Urinary bladder (tissue), 4 donors: Measurements from ENCODE around the gene PKP1. TPM values are rescaled to one million over a fixed set of nuclear protein-coding genes. Genes with fewer than 3 reads are reported as not detected.

Source experiments
- DNase-seq: peaks from one replicate; pipeline ENCODE4 v3.0.0-alpha.2; 2015; ENCODE audit errors: extremely low spot score
- H3K27ac ChIP-seq: one replicate; pipeline ENCODE4 v1.5.1; 2013; ENCODE audit warnings: low read depth, mild to moderate bottlenecking, moderate library complexity
- H3K36me3 ChIP-seq: one replicate; pipeline ENCODE4 v1.6.1; 2013; ENCODE audit warnings: mild to moderate bottlenecking, moderate library complexity; ENCODE audit not compliant: insufficient read depth
- H3K4me1 ChIP-seq: one replicate; pipeline ENCODE4 v1.6.1; 2013; ENCODE audit warnings: mild to moderate bottlenecking, moderate library complexity; ENCODE audit not compliant: insufficient read depth
- H3K4me3 ChIP-seq: one replicate; pipeline ENCODE4 v1.5.1; 2013; ENCODE audit warnings: low read depth, low read length
- WGBS: extraction: QIAGEN DNeasy Blood & Tissue Kit; methylation state at CpG from one replicate; pipeline ENCODE4 v1.1.7; 2013; 5-methylcytosine and 5-hydroxymethylcytosine counted together
- polyA plus RNA-seq: library from polyadenylated mRNA; stranded (reverse); fragments of 200-250 nt; gene quantifications from one replicate; pipeline ENCODE4 v1.2.3, GENCODE V29; 2013
- total RNA-seq: library from RNA; depleted of rRNA; stranded (reverse); fragments of >200 nt; gene quantifications from one replicate; pipeline ENCODE4 v1.2.3, GENCODE V29; 2014
- donor health status: healthy with polysubstance abuse.
- donor health status: healthy.

Gene PKP1
- total and polyA plus RNA-seq, 2 donors = 2.5 to 4.0 TPM

DNA sequence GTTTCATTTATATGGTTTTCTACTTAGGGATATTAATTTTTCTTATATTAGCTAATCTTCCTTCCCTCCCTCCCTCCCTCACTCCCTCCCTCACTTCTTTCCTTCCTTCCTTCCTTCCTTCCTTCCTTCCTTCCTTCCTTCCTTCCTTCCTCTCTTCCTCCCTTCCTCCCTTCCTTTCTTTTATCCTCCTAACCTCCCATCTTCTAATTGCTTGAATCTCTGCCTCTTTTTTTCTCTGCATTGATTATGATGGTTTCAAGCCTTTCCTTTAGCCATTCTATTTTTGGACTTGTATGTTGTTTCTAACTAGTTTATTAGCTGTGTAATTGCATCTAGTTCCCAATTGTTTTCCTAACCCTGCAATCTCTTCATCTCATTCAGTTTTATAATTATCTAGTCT lies 17.0 kb upstream of the PKP1 start:
- H3K27ac ChIP-seq = no peak overlapping the region
- no peak for DNase-seq
- H3K36me3 ChIP-seq = no peaks in the 10 kb centered on the region
- H3K4me3 ChIP-seq = no peak overlapping the region
- H3K4me1 ChIP-seq = no peaks in the 10 kb centered on the region

DNA sequence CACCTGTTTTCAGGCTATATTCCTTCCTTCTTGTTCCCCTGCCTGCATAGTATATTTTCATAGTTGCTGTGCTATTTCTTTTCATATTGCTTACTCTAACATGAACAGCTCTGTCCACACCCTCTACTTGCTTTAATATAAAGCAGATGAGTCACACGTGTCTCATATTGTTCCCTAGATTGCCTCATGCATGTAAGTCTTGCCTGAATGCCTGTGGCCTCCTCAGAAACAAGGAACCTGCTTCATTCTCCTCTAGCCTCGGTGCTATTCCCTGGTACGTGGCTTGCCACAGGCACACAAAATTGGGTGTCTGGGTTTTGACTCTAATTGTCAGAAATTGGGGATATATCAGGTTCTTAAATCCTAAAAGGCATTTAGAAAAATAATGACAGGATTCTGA lies 16.5 kb upstream of the PKP1 start:
- Histone ChIP-seq H3K27ac (no peak overlapping the region), H3K36me3 (no peaks in the 10 kb centered on the region), H3K4me1 (no peaks in the 10 kb centered on the region), H3K4me3 (no peak overlapping the region)
- no peak for DNase-seq
- WGBS = 48% methylated on average over 3 of the region's 3 CpGs

DNA sequence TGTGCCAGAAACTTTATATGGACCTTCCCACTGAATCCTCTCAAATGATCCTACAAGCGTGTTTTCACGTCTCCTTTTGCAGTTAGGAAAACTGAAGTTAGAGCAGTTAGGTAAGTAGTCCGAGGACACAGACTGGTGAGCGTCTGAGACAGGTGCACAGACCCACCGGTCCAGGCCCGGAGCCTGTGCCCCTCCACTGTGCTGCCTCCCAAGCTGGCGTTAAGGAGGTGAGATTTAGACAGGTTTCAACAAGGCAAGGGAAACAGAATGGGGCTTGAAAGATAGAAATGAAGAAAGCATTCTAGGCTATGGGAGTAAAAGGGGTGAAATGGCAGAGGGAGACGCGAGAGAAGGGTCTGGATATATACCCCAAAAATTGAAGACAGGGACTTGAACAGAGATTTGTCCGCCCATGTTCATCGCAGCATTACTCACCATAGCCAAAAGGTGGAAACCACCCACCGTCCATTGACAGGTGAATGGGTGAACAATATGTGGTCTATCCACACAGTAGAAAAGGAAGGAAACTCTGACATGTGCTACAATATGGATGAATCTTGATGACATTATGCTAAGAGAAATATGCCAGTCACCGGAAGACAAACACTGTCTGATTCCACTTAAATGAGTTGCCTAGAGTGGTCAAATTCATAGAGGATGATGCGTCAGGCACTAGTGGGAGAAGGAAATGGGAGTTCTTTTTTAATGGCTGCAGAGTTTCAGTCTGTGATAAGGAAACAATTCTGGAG lies 15.7 kb upstream of the PKP1 start:
- H3K4me1 ChIP-seq = no peaks in the 10 kb centered on the region
- DNase-seq = no peak
- no peaks in the 10 kb centered on the region for H3K36me3 ChIP-seq
- H3K27ac ChIP-seq = no peak overlapping the region
- WGBS = 90% methylated on average over 14 of the region's 14 CpGs
- no peak overlapping the region for H3K4me3 ChIP-seq

DNA sequence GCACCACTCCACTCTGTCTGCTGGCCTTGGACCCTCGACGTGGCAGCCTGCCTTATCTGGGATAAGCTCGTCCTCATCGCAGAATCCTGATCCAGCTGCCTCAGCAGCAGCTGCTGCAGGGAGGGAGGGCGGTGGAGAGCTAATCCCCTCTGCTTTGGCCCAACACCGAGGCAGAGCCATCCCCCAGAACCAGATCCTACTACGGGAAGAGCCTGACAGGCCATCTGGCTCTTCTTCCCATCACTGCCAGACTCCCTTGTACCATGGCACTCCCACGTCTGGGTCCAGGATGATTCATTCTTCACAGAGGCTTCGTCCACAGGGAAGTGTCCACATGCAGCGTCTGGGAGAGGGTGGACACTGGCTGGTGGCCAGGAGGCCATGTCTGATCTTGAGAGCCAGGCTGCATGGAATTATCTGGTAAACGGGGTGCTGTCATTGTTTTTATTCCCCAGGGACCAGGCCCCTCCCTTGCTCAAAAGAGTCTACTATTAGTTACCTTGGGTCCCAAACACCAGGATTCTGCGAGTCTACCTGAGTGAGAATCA lies 14.6 kb upstream of the PKP1 start:
- Histone ChIP-seq H3K36me3 (no peaks in the 10 kb centered on the region), H3K4me1 (no peaks in the 10 kb centered on the region), H3K4me3 (no peak overlapping the region), H3K27ac (no peak overlapping the region)
- DNase-seq = peak; percentile 52
- WGBS = 25% methylated on average over 12 of the region's 12 CpGs

DNA sequence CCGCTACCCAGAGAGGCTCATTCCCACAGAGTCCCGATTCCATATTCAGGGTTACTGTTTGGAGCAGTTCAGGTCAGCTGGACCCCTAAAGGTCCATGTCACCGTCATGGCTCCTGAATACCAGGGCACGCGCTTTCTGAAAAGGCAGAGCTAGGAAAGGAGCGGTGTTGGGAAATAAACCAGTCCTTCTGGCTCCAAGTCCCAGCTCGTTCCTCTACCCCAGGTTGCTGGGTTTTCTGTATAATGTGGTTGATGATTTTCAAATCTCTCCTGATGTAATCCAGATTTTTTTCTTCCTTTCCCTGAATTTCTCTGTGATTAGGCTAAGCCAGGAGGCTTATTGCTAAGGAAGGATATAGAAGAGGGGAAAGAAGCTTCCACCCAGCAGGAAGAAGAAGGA lies 14.0 kb upstream of the PKP1 start:
- H3K4me1 ChIP-seq = no peaks in the 10 kb centered on the region
- H3K36me3 ChIP-seq = no peaks in the 10 kb centered on the region
- 70% methylated on average over 7 of the region's 7 CpGs for WGBS
- no peak for DNase-seq
- H3K27ac ChIP-seq = no peak overlapping the region
- H3K4me3 ChIP-seq = no peak overlapping the region

DNA sequence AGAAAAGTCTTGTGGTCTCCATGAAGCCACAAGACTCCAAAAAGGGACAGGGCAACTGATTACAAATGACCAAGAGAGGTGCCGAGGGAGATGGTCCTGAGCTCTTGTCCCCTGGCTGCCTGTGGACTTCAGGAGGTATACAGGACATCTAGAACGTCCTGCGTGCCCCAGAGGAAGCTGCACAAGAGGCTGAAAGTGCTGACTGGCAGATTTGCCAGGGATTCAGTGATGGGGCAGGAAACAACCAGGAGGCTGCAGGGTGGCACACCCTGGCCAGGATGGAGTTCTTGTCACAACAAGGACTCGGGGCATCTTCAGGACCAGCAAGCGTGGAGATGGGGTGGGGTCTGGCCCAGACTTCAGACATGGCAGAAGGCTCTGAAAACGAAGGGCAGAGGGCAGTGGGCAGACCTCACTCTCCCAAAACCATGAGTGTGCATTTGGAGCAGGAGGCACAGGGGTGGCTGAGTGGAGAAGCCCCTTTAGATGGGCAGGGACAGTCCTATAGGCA lies 13.4 kb upstream of the PKP1 start:
- Histone ChIP-seq H3K36me3 (no peaks in the 10 kb centered on the region), H3K27ac (no peak overlapping the region), H3K4me3 (no peak overlapping the region), H3K4me1 (no peaks in the 10 kb centered on the region)
- 90% methylated on average over 6 of the region's 6 CpGs for WGBS
- DNase-seq = no peak

DNA sequence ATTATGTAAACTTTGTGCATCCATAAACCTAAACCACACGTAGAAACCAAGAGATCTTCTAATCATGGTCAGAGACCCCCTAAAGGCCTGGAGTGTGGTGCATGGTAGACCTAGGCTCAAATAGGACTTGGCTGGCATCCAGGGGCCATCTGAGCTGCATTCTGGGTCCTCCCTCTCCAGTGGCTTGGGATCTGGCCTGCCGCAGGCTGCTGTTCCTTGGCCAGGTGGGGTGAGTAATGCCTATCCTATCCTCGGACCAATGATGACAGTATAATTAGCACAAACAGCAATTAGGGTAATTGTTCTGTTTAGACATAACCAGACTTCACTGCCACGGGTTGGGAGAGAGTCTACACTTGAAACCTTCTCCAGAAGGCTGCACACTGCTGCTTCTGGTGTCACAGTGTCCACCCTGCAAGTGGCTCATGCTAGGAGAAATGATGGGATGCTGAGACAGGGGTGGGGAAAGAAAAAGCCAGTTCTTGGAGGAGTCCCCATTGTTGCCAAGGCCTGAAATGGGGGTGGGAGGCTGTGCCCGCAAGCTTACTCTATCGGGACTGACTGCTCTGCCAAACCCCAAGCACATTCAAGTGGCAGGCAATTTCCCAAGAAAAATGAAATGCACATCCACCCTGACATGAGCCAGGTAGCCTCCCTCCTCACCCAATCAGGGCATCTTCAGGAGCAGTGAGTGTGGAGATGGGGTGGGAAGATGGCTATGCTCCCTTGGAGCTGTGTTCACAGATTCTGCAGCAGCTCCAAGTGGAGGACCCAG lies 12.5 kb upstream of the PKP1 start:
- Histone ChIP-seq H3K4me1 (no peaks in the 10 kb centered on the region), H3K27ac (no peak overlapping the region), H3K4me3 (no peak overlapping the region), H3K36me3 (no peaks in the 10 kb centered on the region)
- WGBS = 77% methylated on average over 6 of the region's 6 CpGs
- DNase-seq = no peak

DNA sequence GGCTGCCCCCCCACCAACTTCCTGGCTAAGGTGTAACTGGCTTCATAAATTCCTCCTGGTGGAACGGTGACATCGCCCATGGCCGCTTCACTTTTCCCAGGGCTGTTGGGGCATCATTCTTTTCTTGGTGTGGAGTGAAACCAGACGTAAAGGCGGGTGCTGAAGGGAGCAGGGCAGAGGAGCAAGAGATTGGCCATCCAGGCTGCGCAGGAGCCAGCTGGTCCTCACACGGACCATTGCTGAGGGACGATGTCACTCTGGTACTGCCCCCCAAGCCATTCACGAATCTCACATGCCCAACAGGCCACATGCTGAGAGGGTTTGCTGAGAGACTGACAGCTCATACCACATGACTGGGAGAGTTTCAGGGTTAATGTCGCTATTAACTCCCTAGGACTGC lies 10.5 kb upstream of the PKP1 start:
- H3K27ac ChIP-seq = no peak overlapping the region
- no peak overlapping the region for H3K4me3 ChIP-seq
- no peaks in the 10 kb centered on the region for H3K4me1 ChIP-seq
- DNase-seq = no peak
- H3K36me3 ChIP-seq = no peaks in the 10 kb centered on the region
- WGBS = 86% methylated on average over 10 of the region's 10 CpGs

DNA sequence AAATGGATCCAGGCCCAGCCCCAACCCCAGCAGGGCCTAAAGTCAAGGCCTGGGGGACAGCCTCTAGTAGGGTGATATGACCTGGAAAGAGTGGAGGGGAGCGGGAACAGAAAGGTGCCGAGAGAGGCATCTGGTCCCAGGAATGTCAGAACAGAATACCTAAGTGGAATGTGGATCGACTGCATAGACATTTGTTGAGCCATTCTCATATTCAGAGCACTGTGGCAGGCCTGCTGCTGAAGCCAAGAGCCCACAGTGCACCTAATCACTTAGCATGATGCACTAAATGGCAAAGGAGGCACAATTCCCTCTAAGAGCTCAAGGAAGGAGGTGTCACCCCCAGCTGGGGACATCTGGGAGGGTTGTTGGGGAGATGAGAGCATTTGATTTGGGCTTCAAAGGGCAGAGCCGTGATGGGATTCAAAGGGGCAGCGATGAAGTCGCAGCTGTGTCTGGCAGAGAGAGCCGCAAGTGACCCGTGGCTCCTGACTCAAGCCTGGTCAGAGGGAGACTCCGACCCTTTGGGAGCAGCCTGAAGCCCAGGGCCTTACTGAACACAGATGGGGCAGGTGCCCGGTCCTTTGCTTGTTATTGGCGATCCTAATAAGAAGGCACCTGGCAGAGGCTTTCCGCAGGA lies 8.6 kb upstream of the PKP1 start:
- Histone ChIP-seq H3K36me3 (no peaks in the 10 kb centered on the region), H3K4me1 (no peaks in the 10 kb centered on the region), H3K27ac (no peak overlapping the region), H3K4me3 (no peak overlapping the region)
- WGBS = 93% methylated on average over 12 of the region's 12 CpGs
- DNase-seq = no peak

DNA sequence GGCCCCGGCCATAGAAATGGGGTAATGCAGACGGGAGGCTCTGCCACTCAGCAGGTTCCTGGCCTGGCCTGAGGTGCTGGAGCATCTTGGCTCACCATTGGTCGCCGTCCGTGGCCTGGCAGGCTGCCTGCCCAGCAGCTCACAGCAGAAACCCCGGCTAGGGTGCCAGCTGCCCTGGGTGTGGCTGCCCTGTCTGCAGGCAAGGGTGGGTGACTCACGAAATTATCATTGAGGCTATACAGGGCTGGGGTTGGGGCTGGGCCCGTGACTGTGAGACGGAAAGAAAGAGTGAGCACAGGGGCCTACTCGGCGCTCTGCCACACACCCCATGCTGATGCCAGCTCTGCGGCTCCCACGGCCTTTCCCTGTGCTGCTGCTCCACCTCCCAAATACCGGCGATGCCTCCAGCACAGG lies 8.0 kb upstream of the PKP1 start:
- H3K36me3 ChIP-seq = no peaks in the 10 kb centered on the region
- no peaks in the 10 kb centered on the region for H3K4me1 ChIP-seq
- DNase-seq = no peak
- H3K4me3 ChIP-seq = no peak overlapping the region
- 73% methylated on average over 15 of the region's 15 CpGs for WGBS
- no peak overlapping the region for H3K27ac ChIP-seq

DNA sequence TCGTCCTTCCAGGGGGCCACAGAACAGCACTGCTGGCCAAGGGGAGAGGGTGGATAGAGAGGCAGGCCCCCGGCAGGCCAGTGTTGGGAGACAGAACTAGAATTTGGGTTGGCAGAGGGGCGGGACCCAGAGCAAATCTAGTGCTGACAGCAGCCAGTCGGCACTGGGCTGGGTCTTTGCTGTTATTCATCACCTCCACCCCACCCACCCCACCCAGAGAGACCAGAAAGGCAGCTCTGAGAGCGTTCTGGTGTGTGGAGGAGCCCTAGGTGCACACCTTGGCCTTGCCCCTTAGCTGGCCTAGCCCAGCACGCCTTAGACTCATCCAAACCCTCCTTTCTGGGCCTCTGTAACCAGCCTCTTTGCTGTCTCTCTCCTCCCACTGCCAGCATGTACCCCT lies 6.4 kb upstream of the PKP1 start:
- Histone ChIP-seq H3K27ac (no peak overlapping the region), H3K4me1 (no peaks in the 10 kb centered on the region), H3K36me3 (no peaks in the 10 kb centered on the region), H3K4me3 (no peak overlapping the region)
- DNase-seq = no peak
- 85% methylated on average over 6 of the region's 6 CpGs for WGBS

DNA sequence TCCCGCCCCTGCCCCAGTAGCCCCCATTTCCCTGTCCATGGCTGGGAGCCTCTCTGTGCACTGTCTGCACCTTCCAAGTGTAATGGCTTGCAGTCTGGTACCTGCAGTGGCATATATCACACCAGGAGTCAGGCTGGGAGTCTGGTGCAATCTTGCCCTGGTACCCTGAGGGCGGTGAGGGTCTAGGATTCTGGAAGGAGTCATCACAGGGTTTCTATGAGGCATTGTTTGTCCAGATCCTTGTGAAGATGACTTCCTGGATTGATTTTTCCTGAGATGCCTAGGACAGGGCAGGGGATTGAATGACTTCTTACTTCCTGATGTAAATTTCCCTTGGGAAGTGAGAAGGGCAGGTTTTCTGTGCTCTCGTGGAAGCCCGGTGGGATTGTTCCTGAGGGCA lies 5.9 kb upstream of the PKP1 start:
- Histone ChIP-seq H3K27ac (no peak overlapping the region), H3K4me1 (no peaks in the 10 kb centered on the region), H3K4me3 (no peak overlapping the region), H3K36me3 (no peaks in the 10 kb centered on the region)
- no peak for DNase-seq
- WGBS = 83% methylated on average over 4 of the region's 4 CpGs

DNA sequence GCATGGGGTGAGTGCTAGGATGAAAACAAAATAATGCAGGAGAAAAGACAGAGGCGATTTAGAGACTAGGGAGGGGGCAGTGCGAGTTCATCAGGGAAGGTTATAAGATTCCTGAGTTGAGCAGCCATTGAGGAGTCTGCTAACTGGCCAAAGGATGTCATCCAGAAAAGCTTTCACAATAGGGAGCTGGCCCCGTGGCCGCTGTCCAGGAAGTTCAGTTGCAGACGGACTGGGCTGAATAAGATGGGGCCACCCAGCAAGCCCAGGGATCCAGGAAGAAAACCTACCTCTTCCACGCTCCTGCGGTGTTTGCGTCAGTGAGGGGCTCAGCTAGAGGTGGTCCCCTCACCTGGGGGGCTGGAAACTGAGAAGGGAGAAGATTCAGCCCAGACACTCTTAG lies 4.0 kb upstream of the PKP1 start:
- Histone ChIP-seq H3K27ac (no peak overlapping the region), H3K36me3 (no peaks in the 10 kb centered on the region), H3K4me3 (no peak overlapping the region), H3K4me1 (no peaks in the 10 kb centered on the region)
- 56% methylated on average over 8 of the region's 8 CpGs for WGBS
- no peak for DNase-seq

DNA sequence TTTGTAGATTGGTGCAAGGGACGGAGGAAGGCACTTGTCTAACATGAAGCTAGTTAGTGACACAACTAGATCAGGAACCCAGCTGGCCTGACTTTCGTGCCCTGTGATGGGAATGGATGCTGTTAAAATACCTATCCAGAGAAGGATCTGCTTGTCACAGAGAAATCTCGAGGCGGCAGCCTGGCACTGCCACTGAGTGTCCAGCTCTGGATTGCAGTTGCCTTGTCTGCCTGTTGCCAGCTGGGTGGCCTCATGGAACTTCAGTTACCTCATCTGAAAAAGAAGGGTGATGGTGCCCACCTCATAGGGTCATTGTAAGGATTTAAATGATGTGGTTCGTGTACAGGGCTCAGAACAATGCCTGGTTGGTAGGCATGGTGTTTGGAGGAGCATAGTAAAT lies 2.4 kb upstream of the PKP1 start:
- H3K4me1 ChIP-seq = no peaks in the 10 kb centered on the region
- WGBS = 75% methylated on average over 5 of the region's 5 CpGs
- H3K4me3 ChIP-seq = no peak overlapping the region
- no peak overlapping the region for H3K27ac ChIP-seq
- H3K36me3 ChIP-seq = no peaks in the 10 kb centered on the region
- DNase-seq = no peak
